K562 (cell line): ENCODE data around the gene ABI3BP. TPM values are rescaled to one million over a fixed set of nuclear protein-coding genes. Genes with fewer than 3 reads are reported as not detected.

Experiments
- ATAC-seq: fragments of 200-7000 bp; cut with Tn5 transposase; 3 replicates; pipeline ENCODE4 v1.9.1; 2020; ENCODE audit warnings: moderate library complexity
- BruUV-seq: library from RNA; stranded (reverse); fragments of 400-500 nt; replicated peaks from 2 replicates; lab custom pipeline; 2021; lab: Mats Ljungman, UMichigan
- CTCF ChIA-PET: fragments of 300-600 bp; formaldehyde crosslinking; extraction: SDS; loops from one replicate; lab custom pipeline; 2021; ENCODE audit warnings: low intra/inter-chr PET ratio; lab: Yijun Ruan, JAX
- POLR2A ChIA-PET: fragments of 300-600, 350-650 bp; sonication (Branson Sonifier 250); formaldehyde crosslinking; extraction: SDS; loops from one replicate; lab custom pipeline; 2021; ENCODE audit warnings: antibody characterized with exemption, inconsistent platforms; lab: Yijun Ruan, JAX
- DNase-seq, 4 experiments: peaks; one replicate each; pipeline versions ENCODE4 v3.0.0 to v3.0.0-alpha.2; 2011 to 2018; ENCODE audit warnings: low spot score in 3 of 4, mixed read lengths in 3 of 4; ENCODE audit errors: extremely low read depth in 1 of 4
- FAIRE-seq: peaks from 2 replicates; lab custom pipeline; 2011; peaks lifted over from hg19 to GRCh38; lab: Jason Lieb, UNC
- H2AFZ ChIP-seq: 2 replicates; pipeline ENCODE4 v1.6.0; 2011; ENCODE audit warnings: low read depth, low read length, control low read depth, inconsistent platforms
- H3K27ac ChIP-seq: fragments of 200-600 bp; 3 replicates; pipeline ENCODE4 v1.8.0; 2011; ENCODE audit warnings: low read depth, mild to moderate bottlenecking, control low read depth, inconsistent platforms, low read length, moderate library complexity, mixed read lengths; ENCODE audit errors: extremely low read depth
- H3K27me3 ChIP-seq, 2 experiments: fragments of 300-600 bp in 1 of 2; 2 replicates in 1 of 2; 3 replicates in 1 of 2; pipeline versions ENCODE4 v1.6.0 to v1.8.0; 2011; ENCODE audit warnings: inconsistent platforms in 2 of 2, low read length in 2 of 2, mild to moderate bottlenecking in 1 of 2, mixed read lengths in 1 of 2, moderate library complexity in 1 of 2; ENCODE audit not compliant: control insufficient read depth in 2 of 2, insufficient read depth in 2 of 2
- H3K36me3 ChIP-seq: fragments of 300-600 bp; 3 replicates; pipeline ENCODE4 v1.8.0; 2011; ENCODE audit warnings: mild to moderate bottlenecking, low read length, inconsistent platforms; ENCODE audit not compliant: control insufficient read depth, insufficient read depth
- H3K4me1 ChIP-seq, 2 experiments: fragments of 200-600 bp in 1 of 2; replicated peaks in 1 of 2; 2 replicates in 1 of 2; 3 replicates in 1 of 2; pipeline versions ENCODE4 v1.5.1 to v1.8.0; 2011; ENCODE audit warnings: inconsistent platforms in 2 of 2, low read length in 2 of 2, mild to moderate bottlenecking in 1 of 2, mixed read lengths in 1 of 2, moderate library complexity in 1 of 2; ENCODE audit not compliant: control insufficient read depth in 2 of 2, insufficient read depth in 2 of 2
- H3K4me2 ChIP-seq: 2 replicates; pipeline ENCODE4 v1.6.1; 2011; ENCODE audit warnings: low read length, control low read depth, inconsistent platforms, mixed read lengths; ENCODE audit not compliant: insufficient read depth
- H3K4me3 ChIP-seq: fragments of 200-600 bp; sonication (generic), shearing (Covaris generic); 2 replicates; pipeline ENCODE4 v1.5.1; 2016; ENCODE audit warnings: control low read depth, inconsistent platforms
- H3K79me2 ChIP-seq: fragments of 200-600 bp; 3 replicates; pipeline ENCODE4 v1.8.0; 2011; ENCODE audit warnings: low read length, inconsistent platforms; ENCODE audit not compliant: control insufficient read depth, insufficient read depth
- H3K9ac ChIP-seq, 2 experiments: 2 replicates each; pipeline versions ENCODE4 v1.6.0 to v1.6.1; 2011; ENCODE audit warnings: low read depth in 2 of 2, low read length in 2 of 2, control low read depth in 1 of 2, inconsistent platforms in 1 of 2, mild to moderate bottlenecking in 1 of 2, mixed read lengths in 1 of 2; ENCODE audit not compliant: insufficient read depth in 1 of 2
- H3K9me1 ChIP-seq: one replicate; pipeline ENCODE4 v1.6.0; 2011; ENCODE audit warnings: inconsistent platforms, mild to moderate bottlenecking, low read length, moderate library complexity; ENCODE audit not compliant: control insufficient read depth, insufficient read depth
- H3K9me3 ChIP-seq: replicated peaks from 2 replicates; pipeline ENCODE4 v1.5.1; 2011; ENCODE audit warnings: low read depth, low read length, inconsistent platforms; ENCODE audit not compliant: control insufficient read depth, insufficient read depth
- H4K20me1 ChIP-seq: replicated peaks from 2 replicates; pipeline ENCODE4 v1.6.1; 2011; ENCODE audit warnings: low read length, inconsistent platforms, mixed read lengths; ENCODE audit not compliant: control insufficient read depth, insufficient read depth
- ELF4 ChIP-seq: fragments of 450-650 bp; formaldehyde crosslinking; IDR thresholded peaks from 2 replicates; pipeline ENCODE4 v1.4.0; 2022; ENCODE audit warnings: missing genetic modification characterization
- ZNF224 ChIP-seq: sonication (generic); formaldehyde crosslinking; IDR thresholded peaks from 2 replicates; pipeline ENCODE4 v1.8.0; 2022; ENCODE audit warnings: mild to moderate bottlenecking, missing genetic modification reagents
- ZNF696 ChIP-seq: fragments of 250-450 bp; sonication (Bioruptor Pico); conservative IDR thresholded peaks from 2 replicates; pipeline ENCODE4 v1.4.0; 2020; ENCODE audit warnings: mild to moderate bottlenecking, moderate library complexity
- in situ Hi-C: fragments of 300-500 bp; cut with MboI; formaldehyde crosslinking; loops from 4 replicates; pipeline ENCODE4 v1.15.0; 2018; ENCODE audit warnings: inconsistent platforms, mixed read lengths
- intact Hi-C: fragments of 100-400 bp; cut with micrococcal nuclease; formaldehyde crosslinking; loops from 2 replicates; pipeline ENCODE4 v1.14.2; 2022
- polyA plus RNA-seq, 8 experiments: library from polyadenylated mRNA; depleted of rRNA in 4 of 8; stranded (reverse) in 5 of 8; unstranded in 3 of 8; fragments of >200 nt; fragmentation: Nextera tagmentation in 2 of 8; fragmentation: Illumina TruSeq in 1 of 8; extraction: Ambion mirVana in 2 of 8; extraction: Trizol in 1 of 8; gene quantifications; 2 replicates each; pipeline versions ENCODE4 v1.2.1 to v1.2.3, GENCODE V29; 2011 to 2014; ENCODE audit warnings: inconsistent platforms in 1 of 8, missing spikeins in 1 of 8
- total RNA-seq, 7 experiments: library from RNA; depleted of rRNA in 6 of 7; stranded (reverse); fragments of >200 nt in 6 of 7; fragmentation: Illumina TruSeq in 2 of 7; extraction: Trizol in 2 of 7; gene quantifications; 2 replicates each; pipeline versions ENCODE4 v1.2.1 to v1.2.3, GENCODE V29; 2011 to 2021; ENCODE audit warnings: low replicate concordance in 1 of 7
- TF ChIP-seq, protein P1 (sequence below), 2 experiments: fragments of 450-650 bp in 1 of 2; sonication (generic) in 1 of 2; formaldehyde crosslinking in 1 of 2; IDR thresholded peaks; 2 replicates each; pipeline versions ENCODE4 v1.7.1 to v1.9.0; 2016 to 2022; ENCODE audit warnings: inconsistent platforms in 1 of 2, mild to moderate bottlenecking in 1 of 2, missing genetic modification reagents in 1 of 2

The ABI3BP gene
- total and polyA plus RNA-seq, 9 of the 15 experiments (the other 6 are each of a cell fraction or from before 2014, with no cell fraction given) = 0.01 to 0.24 (median 0.06) TPM; not detected in 5

- POLR2A ChIA-PET = no interaction called here
- no TSS peak for BruUV-seq
- FAIRE-seq = no peak
- no peaks in the 10 kb centered on the region; the same call in 2 of the 3 replicates for H3K79me2 ChIP-seq
- in situ Hi-C loops = no loop called here
- CTCF ChIA-PET = no interaction called here
- no peak overlapping the region for H3K27ac ChIP-seq
- no peaks in the 10 kb centered on the region for H3K9me3 ChIP-seq
- DNase-seq = no peak
- H3K36me3 ChIP-seq = peaks cover 91% of the 10 kb centered on the region
- no peak overlapping the region for H3K4me2 ChIP-seq
- no peaks in the 10 kb centered on the region for H3K9me1 ChIP-seq
- peaks cover 0 to 5% of the 10 kb centered on the region in 2 experiments; a peak in 2 of 5 replicates for H3K4me1 ChIP-seq
- no peaks in the 10 kb centered on the region for H3K27me3 ChIP-seq
- no peak for ATAC-seq
- TF ChIP-seq ZNF224 (CRISPR knock-in tag) (no peak), ELF4 (CRISPR knock-in tag) (no peak), ZNF696 (CRISPR knock-in tag) (no peak)
- TF ChIP-seq, protein P1, sequence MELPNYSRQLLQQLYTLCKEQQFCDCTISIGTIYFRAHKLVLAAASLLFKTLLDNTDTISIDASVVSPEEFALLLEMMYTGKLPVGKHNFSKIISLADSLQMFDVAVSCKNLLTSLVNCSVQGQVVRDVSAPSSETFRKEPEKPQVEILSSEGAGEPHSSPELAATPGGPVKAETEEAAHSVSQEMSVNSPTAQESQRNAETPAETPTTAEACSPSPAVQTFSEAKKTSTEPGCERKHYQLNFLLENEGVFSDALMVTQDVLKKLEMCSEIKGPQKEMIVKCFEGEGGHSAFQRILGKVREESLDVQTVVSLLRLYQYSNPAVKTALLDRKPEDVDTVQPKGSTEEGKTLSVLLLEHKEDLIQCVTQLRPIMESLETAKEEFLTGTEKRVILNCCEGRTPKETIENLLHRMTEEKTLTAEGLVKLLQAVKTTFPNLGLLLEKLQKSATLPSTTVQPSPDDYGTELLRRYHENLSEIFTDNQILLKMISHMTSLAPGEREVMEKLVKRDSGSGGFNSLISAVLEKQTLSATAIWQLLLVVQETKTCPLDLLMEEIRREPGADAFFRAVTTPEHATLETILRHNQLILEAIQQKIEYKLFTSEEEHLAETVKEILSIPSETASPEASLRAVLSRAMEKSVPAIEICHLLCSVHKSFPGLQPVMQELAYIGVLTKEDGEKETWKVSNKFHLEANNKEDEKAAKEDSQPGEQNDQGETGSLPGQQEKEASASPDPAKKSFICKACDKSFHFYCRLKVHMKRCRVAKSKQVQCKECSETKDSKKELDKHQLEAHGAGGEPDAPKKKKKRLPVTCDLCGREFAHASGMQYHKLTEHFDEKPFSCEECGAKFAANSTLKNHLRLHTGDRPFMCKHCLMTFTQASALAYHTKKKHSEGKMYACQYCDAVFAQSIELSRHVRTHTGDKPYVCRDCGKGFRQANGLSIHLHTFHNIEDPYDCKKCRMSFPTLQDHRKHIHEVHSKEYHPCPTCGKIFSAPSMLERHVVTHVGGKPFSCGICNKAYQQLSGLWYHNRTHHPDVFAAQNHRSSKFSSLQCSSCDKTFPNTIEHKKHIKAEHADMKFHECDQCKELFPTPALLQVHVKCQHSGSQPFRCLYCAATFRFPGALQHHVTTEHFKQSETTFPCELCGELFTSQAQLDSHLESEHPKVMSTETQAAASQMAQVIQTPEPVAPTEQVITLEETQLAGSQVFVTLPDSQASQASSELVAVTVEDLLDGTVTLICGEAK (IDR thresholded peaks at IDR 0.05) = peak; percentile 88
- TF ChIP-seq, protein P1 (CRISPR knock-in tag; IDR thresholded peaks at IDR 0.05) = peak; percentile 28; the same call in 1 of the 2 replicates
- TF ChIP-seq, all 486 proteins: peak for 1
- H4K20me1 ChIP-seq = no peaks in the 10 kb centered on the region
- H2AFZ ChIP-seq = no peak overlapping the region
- H3K4me3 ChIP-seq = no peak overlapping the region
- intact Hi-C loops = no loop called here
- H3K9ac ChIP-seq = no peak overlapping the region
Observed at GRCh38 chr3:100745617-100746016, 247.6 kb downstream of the ABI3BP start.
